ENCODE data around the gene ANTXR1. TPM values are rescaled to one million over a fixed set of nuclear protein-coding genes. Genes with fewer than 3 reads are reported as not detected.

The ANTXR1 gene
- total RNA-seq, 1 experiment from 2014 or later: 12.4 TPM

GRCh38 chr2:69017080-69017479, 4.1 kb downstream of the ANTXR1 start:
- H3K4me3 ChIP-seq (ENCODE audit: insufficient read depth, low read depth, low read length): no peak overlapping the region
- DNase-seq: no peak
- H3K27me3 ChIP-seq (ENCODE audit: control insufficient read depth, insufficient read depth, low read length): no peaks in the 10 kb centered on the region
- H3K36me3 ChIP-seq (replicated peaks; ENCODE audit: control insufficient read depth, insufficient read depth, low read length): no peaks in the 10 kb centered on the region

- H3K36me3 ChIP-seq (replicated peaks; ENCODE audit: control insufficient read depth, insufficient read depth, low read length): no peaks in the 10 kb centered on the region
- H3K4me3 ChIP-seq (ENCODE audit: insufficient read depth, low read depth, low read length): no peak overlapping the region
- no peaks in the 10 kb centered on the region for H3K27me3 ChIP-seq (ENCODE audit: control insufficient read depth, insufficient read depth, low read length)
- DNase-seq: no peak
These were observed 4.9 kb downstream of the ANTXR1 start for GRCh38 chr2:69017835-69018234.

GRCh38 chr2:69018678-69019095, 5.7 kb downstream of the ANTXR1 start:
- no peaks in the 10 kb centered on the region for H3K36me3 ChIP-seq (replicated peaks; ENCODE audit: control insufficient read depth, insufficient read depth, low read length)
- no peaks in the 10 kb centered on the region for H3K27me3 ChIP-seq (ENCODE audit: control insufficient read depth, insufficient read depth, low read length)
- no peak overlapping the region for H3K4me3 ChIP-seq (ENCODE audit: insufficient read depth, low read depth, low read length)
- DNase-seq: no peak

GRCh38 chr2:69020496-69021426, 7.8 kb downstream of the ANTXR1 start:
- no peak for DNase-seq
- H3K4me3 ChIP-seq (ENCODE audit: insufficient read depth, low read depth, low read length): no peak overlapping the region
- H3K27me3 ChIP-seq (ENCODE audit: control insufficient read depth, insufficient read depth, low read length): no peaks in the 10 kb centered on the region
- H3K36me3 ChIP-seq (replicated peaks; ENCODE audit: control insufficient read depth, insufficient read depth, low read length): no peaks in the 10 kb centered on the region

- Histone ChIP-seq H3K27me3 (ENCODE audit: control insufficient read depth, insufficient read depth, low read length) (no peaks in the 10 kb centered on the region), H3K36me3 (replicated peaks; ENCODE audit: control insufficient read depth, insufficient read depth, low read length) (no peaks in the 10 kb centered on the region)
- DNase-seq: no peak
These were observed 8.7 kb downstream of the ANTXR1 start for GRCh38 chr2:69021727-69022126.

GRCh38 chr2:69022548-69022947, 9.6 kb downstream of the ANTXR1 start:
- Histone ChIP-seq H3K36me3 (replicated peaks; ENCODE audit: control insufficient read depth, insufficient read depth, low read length) (no peaks in the 10 kb centered on the region), H3K27me3 (ENCODE audit: control insufficient read depth, insufficient read depth, low read length) (no peaks in the 10 kb centered on the region), H3K4me3 (ENCODE audit: insufficient read depth, low read depth, low read length) (no peak overlapping the region)
- no peak for DNase-seq

More at GRCh38 chr2:69021727-69022126, 8.7 kb downstream of the ANTXR1 start:
- no peak overlapping the region for H3K4me3 ChIP-seq (ENCODE audit: insufficient read depth, low read depth, low read length)

GRCh38 chr2:69023236-69023635, 10.3 kb downstream of the ANTXR1 start:
- Histone ChIP-seq H3K27me3 (ENCODE audit: control insufficient read depth, insufficient read depth, low read length) (no peaks in the 10 kb centered on the region), H3K4me3 (ENCODE audit: insufficient read depth, low read depth, low read length) (no peak overlapping the region), H3K36me3 (replicated peaks; ENCODE audit: control insufficient read depth, insufficient read depth, low read length) (no peaks in the 10 kb centered on the region)
- no peak for DNase-seq

- peak; percentile 24 for DNase-seq
- Histone ChIP-seq H3K27me3 (ENCODE audit: control insufficient read depth, insufficient read depth, low read length) (no peaks in the 10 kb centered on the region), H3K36me3 (replicated peaks; ENCODE audit: control insufficient read depth, insufficient read depth, low read length) (no peaks in the 10 kb centered on the region), H3K4me3 (ENCODE audit: insufficient read depth, low read depth, low read length) (no peak overlapping the region)
These were observed 13.0 kb downstream of the ANTXR1 start for GRCh38 chr2:69026026-69026425.

- Histone ChIP-seq H3K27me3 (ENCODE audit: control insufficient read depth, insufficient read depth, low read length) (no peaks in the 10 kb centered on the region), H3K36me3 (replicated peaks; ENCODE audit: control insufficient read depth, insufficient read depth, low read length) (no peaks in the 10 kb centered on the region), H3K4me3 (ENCODE audit: insufficient read depth, low read depth, low read length) (no peak overlapping the region)
- DNase-seq: no peak
These were observed 13.9 kb downstream of the ANTXR1 start for GRCh38 chr2:69026691-69027459.

GRCh38 chr2:69030800-69031428, 17.9 kb downstream of the ANTXR1 start:
- H3K36me3 ChIP-seq (replicated peaks; ENCODE audit: control insufficient read depth, insufficient read depth, low read length): no peaks in the 10 kb centered on the region
- no peak overlapping the region for H3K4me3 ChIP-seq (ENCODE audit: insufficient read depth, low read depth, low read length)
- DNase-seq: no peak
- H3K27me3 ChIP-seq (ENCODE audit: control insufficient read depth, insufficient read depth, low read length): no peaks in the 10 kb centered on the region

- Histone ChIP-seq H3K4me3 (ENCODE audit: insufficient read depth, low read depth, low read length) (no peak overlapping the region), H3K36me3 (replicated peaks; ENCODE audit: control insufficient read depth, insufficient read depth, low read length) (no peaks in the 10 kb centered on the region), H3K27me3 (ENCODE audit: control insufficient read depth, insufficient read depth, low read length) (no peaks in the 10 kb centered on the region)
- no peak for DNase-seq
These were observed 18.5 kb downstream of the ANTXR1 start for GRCh38 chr2:69031466-69031865.

- H3K36me3 ChIP-seq (replicated peaks; ENCODE audit: control insufficient read depth, insufficient read depth, low read length): no peaks in the 10 kb centered on the region
- DNase-seq: no peak
- no peaks in the 10 kb centered on the region for H3K27me3 ChIP-seq (ENCODE audit: control insufficient read depth, insufficient read depth, low read length)
- H3K4me3 ChIP-seq (ENCODE audit: insufficient read depth, low read depth, low read length): no peak overlapping the region
These were observed 19.4 kb downstream of the ANTXR1 start for GRCh38 chr2:69032336-69032735.

GRCh38 chr2:69033461-69034095, 20.6 kb downstream of the ANTXR1 start:
- Histone ChIP-seq H3K36me3 (replicated peaks; ENCODE audit: control insufficient read depth, insufficient read depth, low read length) (no peaks in the 10 kb centered on the region), H3K27me3 (ENCODE audit: control insufficient read depth, insufficient read depth, low read length) (no peaks in the 10 kb centered on the region), H3K4me3 (ENCODE audit: insufficient read depth, low read depth, low read length) (no peak overlapping the region)
- no peak for DNase-seq

- Histone ChIP-seq H3K36me3 (replicated peaks; ENCODE audit: control insufficient read depth, insufficient read depth, low read length) (no peaks in the 10 kb centered on the region), H3K4me3 (ENCODE audit: insufficient read depth, low read depth, low read length) (no peak overlapping the region), H3K27me3 (ENCODE audit: control insufficient read depth, insufficient read depth, low read length) (no peaks in the 10 kb centered on the region)
- DNase-seq: no peak
These were observed 21.1 kb downstream of the ANTXR1 start for GRCh38 chr2:69034122-69034521.

Measured in H7 (cell line).